Neural progenitor cell (in vitro differentiated cells): ENCODE data around the gene CPA1. TPM values are rescaled to one million over a fixed set of nuclear protein-coding genes. Genes with fewer than 3 reads are reported as not detected.

Experiments
- DNase-seq: peaks from one replicate; pipeline ENCODE4 v3.0.0-alpha.2; 2016; ENCODE audit warnings: low spot score
- H2AFZ ChIP-seq: fragments of 200-600 bp; sonication (generic); replicated peaks from 2 replicates; pipeline ENCODE4 v1.6.1; 2016; ENCODE audit warnings: antibody characterized with exemption
- H3F3A ChIP-seq: fragments of 200-600 bp; sonication (generic); 2 replicates; pipeline ENCODE4 v1.6.1; 2016; ENCODE audit warnings: antibody characterized with exemption, low read depth
- H3K27ac ChIP-seq: fragments of 200-600 bp; sonication (generic); 2 replicates; pipeline ENCODE4 v1.5.1; 2016; ENCODE audit warnings: mild to moderate bottlenecking
- H3K27me3 ChIP-seq: fragments of 200-600 bp; sonication (generic); 2 replicates; pipeline ENCODE4 v1.6.1; 2016; ENCODE audit warnings: mild to moderate bottlenecking, moderate library complexity
- H3K36me3 ChIP-seq: fragments of 200-600 bp; sonication (generic); 2 replicates; pipeline ENCODE4 v1.5.1; 2016
- H3K4me1 ChIP-seq: fragments of 200-600 bp; sonication (generic); 2 replicates; pipeline ENCODE4 v1.6.1; 2016; ENCODE audit warnings: mixed run types
- H3K4me2 ChIP-seq: fragments of 200-600 bp; sonication (generic); 2 replicates; pipeline ENCODE4 v1.6.1; 2016
- H3K4me3 ChIP-seq: fragments of 200-600 bp; sonication (generic); 2 replicates; pipeline ENCODE4 v1.5.1; 2016
- H3K79me2 ChIP-seq: fragments of 200-600 bp; sonication (generic); 2 replicates; pipeline ENCODE4 v1.6.1; 2016; ENCODE audit warnings: low read depth
- H3K9ac ChIP-seq: fragments of 200-600 bp; sonication (generic); 2 replicates; pipeline ENCODE4 v1.6.1; 2016
- H3K9me3 ChIP-seq: fragments of 200-600 bp; sonication (generic); 2 replicates; pipeline ENCODE4 v1.5.1; 2016; ENCODE audit warnings: low read depth
- H4K20me1 ChIP-seq: fragments of 200-600 bp; sonication (generic); 2 replicates; pipeline ENCODE4 v1.6.1; 2016; ENCODE audit warnings: low read depth
- H3K27ac Mint-ChIP-seq: 3 replicates; pipeline ENCODE4 v1.8.0; 2021; ENCODE audit warnings: mixed read lengths
- H3K27me3 Mint-ChIP-seq: 2 replicates; pipeline ENCODE4 v1.8.0; 2022; ENCODE audit warnings: low read depth, mild to moderate bottlenecking, inconsistent platforms, moderate library complexity, mixed read lengths; ENCODE audit not compliant: insufficient read depth
- H3K36me3 Mint-ChIP-seq: 3 replicates; pipeline ENCODE4 v1.8.0; 2021; ENCODE audit warnings: mixed read lengths
- H3K4me1 Mint-ChIP-seq: 3 replicates; pipeline ENCODE4 v1.8.0; 2021; ENCODE audit warnings: mixed read lengths
- H3K4me3 Mint-ChIP-seq: 3 replicates; pipeline ENCODE4 v1.8.0; 2021; ENCODE audit warnings: mild to moderate bottlenecking, moderate library complexity, mixed read lengths
- H3K9me3 Mint-ChIP-seq: 3 replicates; pipeline ENCODE4 v1.8.0; 2020; ENCODE audit warnings: mixed read lengths
- CTCF ChIP-seq: fragments of 200-600 bp; sonication (generic); IDR thresholded peaks from 2 replicates; pipeline ENCODE4 v1.5.1; 2017; ENCODE audit warnings: antibody characterized with exemption, mild to moderate bottlenecking
- EZH2 ChIP-seq: fragments of 200-600 bp; sonication (generic); IDR thresholded peaks from 2 replicates; pipeline ENCODE4 v1.6.1; 2017; ENCODE audit warnings: antibody characterized with exemption, mild to moderate bottlenecking, moderate library complexity
- EZH2phosphoT487 ChIP-seq: fragments of 200-600 bp; sonication (generic); IDR thresholded peaks from 2 replicates; pipeline ENCODE4 v1.6.1; 2017; ENCODE audit warnings: antibody characterized with exemption
- total RNA-seq: library from RNA; depleted of rRNA; stranded (reverse); fragments of >200 nt; gene quantifications from 2 replicates; pipeline ENCODE4 v1.2.3, GENCODE V29; 2015; ENCODE audit warnings: low replicate concordance

The CPA1 gene
- total RNA-seq, 1 donor from 2014 or later: not detected

GRCh38 chr7:130334274-130334673, 46.0 kb upstream of the CPA1 start:
- Mint-ChIP-seq H3K9me3 (peaks cover 2% of the 10 kb centered on the region), H3K27me3 (peaks cover 3% of the 10 kb centered on the region), H3K36me3 (peaks cover 2% of the 10 kb centered on the region), H3K4me1 (peaks cover 10% of the 10 kb centered on the region), H3K27ac (no peak overlapping the region), H3K4me3 (no peak overlapping the region)
- H3K27me3 ChIP-seq: no peaks in the 10 kb centered on the region
- no peak for DNase-seq
- H3K27ac ChIP-seq: no peak overlapping the region
- H4K20me1 ChIP-seq: no peaks in the 10 kb centered on the region
- H3F3A ChIP-seq: no peaks in the 10 kb centered on the region
- H2AFZ ChIP-seq: no peak overlapping the region
- no peaks in the 10 kb centered on the region for H3K9me3 ChIP-seq
- no peak overlapping the region for H3K4me3 ChIP-seq
- no peak overlapping the region for H3K9ac ChIP-seq
- peaks cover 12% of the 10 kb centered on the region for H3K4me1 ChIP-seq
- H3K79me2 ChIP-seq: no peaks in the 10 kb centered on the region
- no peaks in the 10 kb centered on the region for H3K36me3 ChIP-seq
- no peak overlapping the region for H3K4me2 ChIP-seq
- TF ChIP-seq CTCF: no peak
- TF ChIP-seq EZH2: no peak
- no peak for TF ChIP-seq EZH2phosphoT487

- H3K9me3 Mint-ChIP-seq: peaks cover 5% of the 10 kb centered on the region
- Histone ChIP-seq H3K4me3 (no peak overlapping the region), H3K27ac (no peak overlapping the region), H2AFZ (peak overlapping the region; percentile 14), H3K4me2 (no peak overlapping the region), H4K20me1 (no peaks in the 10 kb centered on the region), H3K9me3 (no peaks in the 10 kb centered on the region), H3K36me3 (no peaks in the 10 kb centered on the region), H3K9ac (no peak overlapping the region), H3K4me1 (peaks cover 12% of the 10 kb centered on the region), H3F3A (no peaks in the 10 kb centered on the region), H3K27me3 (no peaks in the 10 kb centered on the region), H3K79me2 (no peaks in the 10 kb centered on the region)
- peaks cover 2% of the 10 kb centered on the region for H3K36me3 Mint-ChIP-seq
- H3K27me3 Mint-ChIP-seq: peaks cover 5% of the 10 kb centered on the region
- H3K4me3 Mint-ChIP-seq: no peak overlapping the region
- DNase-seq: no peak
- peaks cover 10% of the 10 kb centered on the region for H3K4me1 Mint-ChIP-seq
- no peak overlapping the region for H3K27ac Mint-ChIP-seq
- no peak for TF ChIP-seq EZH2phosphoT487
- TF ChIP-seq CTCF: no peak
- no peak for TF ChIP-seq EZH2
Observed at GRCh38 chr7:130337410-130337971, 42.8 kb upstream of the CPA1 start.

- Mint-ChIP-seq H3K4me1 (peaks cover 10% of the 10 kb centered on the region), H3K9me3 (peaks cover 8% of the 10 kb centered on the region), H3K27ac (no peak overlapping the region), H3K36me3 (peaks cover 2% of the 10 kb centered on the region), H3K27me3 (peaks cover 5% of the 10 kb centered on the region), H3K4me3 (no peak overlapping the region)
- H3K4me2 ChIP-seq: no peak overlapping the region
- TF ChIP-seq EZH2: no peak
- TF ChIP-seq CTCF: no peak
- no peak for TF ChIP-seq EZH2phosphoT487
- no peak for DNase-seq
- H3K79me2 ChIP-seq: no peaks in the 10 kb centered on the region
- H3K4me3 ChIP-seq: no peak overlapping the region
- peaks cover 12% of the 10 kb centered on the region for H3K4me1 ChIP-seq
- no peak overlapping the region for H3K9ac ChIP-seq
- H3K36me3 ChIP-seq: no peaks in the 10 kb centered on the region
- H3K9me3 ChIP-seq: no peaks in the 10 kb centered on the region
- no peaks in the 10 kb centered on the region for H3F3A ChIP-seq
- H3K27ac ChIP-seq: no peak overlapping the region
- H3K27me3 ChIP-seq: no peaks in the 10 kb centered on the region
- peak overlapping the region; percentile 14 for H2AFZ ChIP-seq
- no peaks in the 10 kb centered on the region for H4K20me1 ChIP-seq
Observed at GRCh38 chr7:130338233-130338632, 42.1 kb upstream of the CPA1 start.
